Ishikawa (cell line): ENCODE data around the gene ELL2.

Experiments
- CEBPB ChIP-seq: IDR thresholded peaks from 2 replicates; pipeline ENCODE4 v1.6.1; 2012
- CREB1 ChIP-seq: IDR thresholded peaks from 2 replicates; pipeline ENCODE4 v1.6.1; 2012; ENCODE audit warnings: low read depth
- EGR1 ChIP-seq: IDR thresholded peaks from 2 replicates; pipeline ENCODE4 v1.6.1; 2012
- EP300 ChIP-seq: IDR thresholded peaks from 2 replicates; pipeline ENCODE4 v1.6.1; 2012; ENCODE audit warnings: borderline replicate concordance
- FOXM1 ChIP-seq: IDR thresholded peaks from 2 replicates; pipeline ENCODE4 v1.6.1; 2012; ENCODE audit warnings: low read depth, borderline replicate concordance
- NFIC ChIP-seq: IDR thresholded peaks from 2 replicates; pipeline ENCODE4 v1.6.1; 2012
- RAD21 ChIP-seq: IDR thresholded peaks from 2 replicates; pipeline ENCODE4 v1.6.1; 2012; ENCODE audit warnings: low read depth
- TAF1 ChIP-seq: IDR thresholded peaks from 2 replicates; pipeline ENCODE4 v1.6.1; 2012; ENCODE audit warnings: low read depth, mild to moderate bottlenecking
- TCF12 ChIP-seq: IDR thresholded peaks from 2 replicates; pipeline ENCODE4 v1.6.1; 2012; ENCODE audit warnings: low read depth
- TEAD4 ChIP-seq: IDR thresholded peaks from 2 replicates; pipeline ENCODE4 v1.6.1; 2012
- YY1 ChIP-seq: IDR thresholded peaks from 2 replicates; pipeline ENCODE4 v1.6.1; 2012; ENCODE audit warnings: low read depth
- ZBTB7A ChIP-seq: IDR thresholded peaks from 2 replicates; pipeline ENCODE4 v1.6.1; 2012; ENCODE audit warnings: low read depth
- TF ChIP-seq, protein P1 (sequence below): IDR thresholded peaks from 2 replicates; pipeline ENCODE4 v1.6.1; 2012
- TF ChIP-seq, protein P2 (sequence below): IDR thresholded peaks from 2 replicates; pipeline ENCODE4 v1.6.1; 2012
- TF ChIP-seq, protein P3 (sequence below): IDR thresholded peaks from 2 replicates; pipeline ENCODE4 v1.6.1; 2012; ENCODE audit warnings: low read depth, mild to moderate bottlenecking

The ELL2 gene

GRCh38 chr5:95842854-95843544, 118.7 kb downstream of the ELL2 start:
- TF ChIP-seq TAF1 = no peak
- no peak for TF ChIP-seq TCF12
- no peak for TF ChIP-seq FOXM1
- TF ChIP-seq, protein P1, sequence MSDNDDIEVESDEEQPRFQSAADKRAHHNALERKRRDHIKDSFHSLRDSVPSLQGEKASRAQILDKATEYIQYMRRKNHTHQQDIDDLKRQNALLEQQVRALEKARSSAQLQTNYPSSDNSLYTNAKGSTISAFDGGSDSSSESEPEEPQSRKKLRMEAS = no peak
- TF ChIP-seq ZBTB7A = no peak
- no peak for TF ChIP-seq CREB1

- TF ChIP-seq EP300 (no peak), TAF1 (no peak), TCF12 (no peak), RAD21 (no peak), CEBPB (no peak), ZBTB7A (no peak), FOXM1 (no peak), CREB1 (no peak), EGR1 (no peak), YY1 (no peak), NFIC (no peak), TEAD4 (no peak)
- TF ChIP-seq, protein P2, sequence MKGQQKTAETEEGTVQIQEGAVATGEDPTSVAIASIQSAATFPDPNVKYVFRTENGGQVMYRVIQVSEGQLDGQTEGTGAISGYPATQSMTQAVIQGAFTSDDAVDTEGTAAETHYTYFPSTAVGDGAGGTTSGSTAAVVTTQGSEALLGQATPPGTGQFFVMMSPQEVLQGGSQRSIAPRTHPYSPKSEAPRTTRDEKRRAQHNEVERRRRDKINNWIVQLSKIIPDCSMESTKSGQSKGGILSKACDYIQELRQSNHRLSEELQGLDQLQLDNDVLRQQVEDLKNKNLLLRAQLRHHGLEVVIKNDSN = no peak
- TF ChIP-seq, protein P1 = no peak
- TF ChIP-seq, protein P3, sequence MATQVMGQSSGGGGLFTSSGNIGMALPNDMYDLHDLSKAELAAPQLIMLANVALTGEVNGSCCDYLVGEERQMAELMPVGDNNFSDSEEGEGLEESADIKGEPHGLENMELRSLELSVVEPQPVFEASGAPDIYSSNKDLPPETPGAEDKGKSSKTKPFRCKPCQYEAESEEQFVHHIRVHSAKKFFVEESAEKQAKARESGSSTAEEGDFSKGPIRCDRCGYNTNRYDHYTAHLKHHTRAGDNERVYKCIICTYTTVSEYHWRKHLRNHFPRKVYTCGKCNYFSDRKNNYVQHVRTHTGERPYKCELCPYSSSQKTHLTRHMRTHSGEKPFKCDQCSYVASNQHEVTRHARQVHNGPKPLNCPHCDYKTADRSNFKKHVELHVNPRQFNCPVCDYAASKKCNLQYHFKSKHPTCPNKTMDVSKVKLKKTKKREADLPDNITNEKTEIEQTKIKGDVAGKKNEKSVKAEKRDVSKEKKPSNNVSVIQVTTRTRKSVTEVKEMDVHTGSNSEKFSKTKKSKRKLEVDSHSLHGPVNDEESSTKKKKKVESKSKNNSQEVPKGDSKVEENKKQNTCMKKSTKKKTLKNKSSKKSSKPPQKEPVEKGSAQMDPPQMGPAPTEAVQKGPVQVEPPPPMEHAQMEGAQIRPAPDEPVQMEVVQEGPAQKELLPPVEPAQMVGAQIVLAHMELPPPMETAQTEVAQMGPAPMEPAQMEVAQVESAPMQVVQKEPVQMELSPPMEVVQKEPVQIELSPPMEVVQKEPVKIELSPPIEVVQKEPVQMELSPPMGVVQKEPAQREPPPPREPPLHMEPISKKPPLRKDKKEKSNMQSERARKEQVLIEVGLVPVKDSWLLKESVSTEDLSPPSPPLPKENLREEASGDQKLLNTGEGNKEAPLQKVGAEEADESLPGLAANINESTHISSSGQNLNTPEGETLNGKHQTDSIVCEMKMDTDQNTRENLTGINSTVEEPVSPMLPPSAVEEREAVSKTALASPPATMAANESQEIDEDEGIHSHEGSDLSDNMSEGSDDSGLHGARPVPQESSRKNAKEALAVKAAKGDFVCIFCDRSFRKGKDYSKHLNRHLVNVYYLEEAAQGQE = no peak
Measured at GRCh38 chr5:95841914-95842812, 119.5 kb downstream of the ELL2 start.

GRCh38 chr5:95840956-95841705, 120.5 kb downstream of the ELL2 start:
- TF ChIP-seq CEBPB (no peak), ZBTB7A (no peak), TAF1 (no peak), CREB1 (no peak)
- TF ChIP-seq, protein P3 = no peak
- TF ChIP-seq, protein P1 = no peak

GRCh38 chr5:95839658-95840057, 122.0 kb downstream of the ELL2 start:
- TF ChIP-seq TCF12 (no peak), CREB1 (no peak), FOXM1 (no peak), TAF1 (no peak), CEBPB (no peak), YY1 (no peak), RAD21 (no peak), EP300 (no peak), NFIC (no peak), ZBTB7A (no peak), TEAD4 (no peak), EGR1 (no peak)
- TF ChIP-seq, protein P1 = no peak
- TF ChIP-seq, protein P3 = no peak
- TF ChIP-seq, protein P2 = no peak
